ENCODE measurements around the gene TOP1. TPM values are rescaled to one million over a fixed set of nuclear protein-coding genes. Genes with fewer than 3 reads are reported as not detected.

The TOP1 gene
- polyA plus RNA-seq, 3 donors: 6.9 to 11.5 (median 11.5) TPM

DNA sequence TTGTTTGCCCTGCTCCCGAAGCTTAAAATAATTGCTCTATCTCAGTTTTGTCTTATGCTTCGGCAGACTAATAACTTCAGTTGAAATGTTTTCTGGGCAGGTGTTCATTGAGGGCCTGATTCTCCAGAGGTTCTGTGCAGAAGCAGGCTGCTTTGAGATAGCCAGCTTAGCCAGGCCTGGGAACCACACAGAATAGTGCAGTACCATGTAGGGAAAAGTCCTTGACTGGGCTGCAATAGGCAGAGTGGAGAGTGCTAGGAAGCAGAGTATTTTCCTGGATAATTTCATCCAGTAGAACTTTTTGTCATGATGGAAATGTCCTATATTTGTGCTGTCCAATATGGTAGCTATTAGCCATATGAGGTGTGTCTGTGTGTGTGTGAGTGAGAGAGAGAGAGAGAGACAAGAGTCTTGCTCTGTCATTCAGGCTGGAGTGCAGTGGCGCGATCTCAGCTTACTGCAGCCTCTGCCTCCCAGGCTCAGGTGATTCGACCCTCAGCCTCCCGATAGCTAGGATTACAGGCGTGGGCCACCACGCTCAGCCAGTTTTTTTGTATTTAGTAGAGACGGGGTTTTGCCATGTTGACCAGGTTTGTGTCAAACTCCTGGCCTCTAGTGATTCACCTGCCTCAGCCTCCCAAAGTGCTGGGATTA, 15.9 kb downstream of the TOP1 start:
- Mint-ChIP-seq H3K4me3 (no peak overlapping the region), H3K27ac (peak overlapping the region in 1 of 7 donors; percentile 42), H3K36me3 (peaks cover 22% of the 10 kb centered on the region in 2 donors), H3K9me3 (no peaks in the 10 kb centered on the region), H3K27me3 (ENCODE audit: low read depth in 3 of 3) (peaks cover 0 to 2% (median 0%) of the 10 kb centered on the region in 3 donors), H3K4me1 (peaks cover 56% of the 10 kb centered on the region)
- no peak overlapping the region for H3K27ac ChIP-seq (ENCODE audit: low read depth in 1 of 2, low read length in 2 of 2)
- DNase-seq: no peak
- no peaks in the 10 kb centered on the region for H3K27me3 ChIP-seq (ENCODE audit: control insufficient read depth in 2 of 2, insufficient read depth in 2 of 2, low read length in 2 of 2)
- intact Hi-C loops (cut with micrococcal nuclease): loop anchor here in 1 of 2 donors (5.0 kb wide), 1 partner anchor 52 kb away; no protein-coding TSS in a partner anchor
- peaks cover 99% of the 10 kb centered on the region for H4K20me1 ChIP-seq (ENCODE audit: insufficient read depth, low read length)
- no peak overlapping the region for H3K4me3 ChIP-seq (replicated peaks in 1 of 3; ENCODE audit: low read depth in 2 of 3, low read length in 3 of 3)
- H3K4me2 ChIP-seq (replicated peaks; ENCODE audit: extremely low read depth, low read length, poor library complexity, severe bottlenecking): no peak overlapping the region
- WGBS (ENCODE audit: insufficient coverage): 100% methylated on average over 7 of the region's 9 CpGs
- H3K36me3 ChIP-seq (replicated peaks in 1 of 2; ENCODE audit: control insufficient read depth in 1 of 2, insufficient read depth in 2 of 2, low read length in 2 of 2): peaks cover 4 to 10% of the 10 kb centered on the region in 2 donors
- no peaks in the 10 kb centered on the region for H3K9me3 ChIP-seq (replicated peaks in 1 of 2; ENCODE audit: control insufficient read depth in 1 of 2, insufficient read depth in 1 of 2, low read length in 2 of 2)
- TF ChIP-seq, protein P1, sequence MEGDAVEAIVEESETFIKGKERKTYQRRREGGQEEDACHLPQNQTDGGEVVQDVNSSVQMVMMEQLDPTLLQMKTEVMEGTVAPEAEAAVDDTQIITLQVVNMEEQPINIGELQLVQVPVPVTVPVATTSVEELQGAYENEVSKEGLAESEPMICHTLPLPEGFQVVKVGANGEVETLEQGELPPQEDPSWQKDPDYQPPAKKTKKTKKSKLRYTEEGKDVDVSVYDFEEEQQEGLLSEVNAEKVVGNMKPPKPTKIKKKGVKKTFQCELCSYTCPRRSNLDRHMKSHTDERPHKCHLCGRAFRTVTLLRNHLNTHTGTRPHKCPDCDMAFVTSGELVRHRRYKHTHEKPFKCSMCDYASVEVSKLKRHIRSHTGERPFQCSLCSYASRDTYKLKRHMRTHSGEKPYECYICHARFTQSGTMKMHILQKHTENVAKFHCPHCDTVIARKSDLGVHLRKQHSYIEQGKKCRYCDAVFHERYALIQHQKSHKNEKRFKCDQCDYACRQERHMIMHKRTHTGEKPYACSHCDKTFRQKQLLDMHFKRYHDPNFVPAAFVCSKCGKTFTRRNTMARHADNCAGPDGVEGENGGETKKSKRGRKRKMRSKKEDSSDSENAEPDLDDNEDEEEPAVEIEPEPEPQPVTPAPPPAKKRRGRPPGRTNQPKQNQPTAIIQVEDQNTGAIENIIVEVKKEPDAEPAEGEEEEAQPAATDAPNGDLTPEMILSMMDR (IDR thresholded peaks at IDR 0.05): no peak
- H3K79me2 ChIP-seq (ENCODE audit: insufficient read depth, low read length): peaks cover 100% of the 10 kb centered on the region
- no peak overlapping the region for H2AFZ ChIP-seq (ENCODE audit: insufficient read depth, low read depth, low read length, poor library complexity, severe bottlenecking)
- H3K4me1 ChIP-seq (ENCODE audit: control insufficient read depth in 1 of 2, insufficient read depth in 2 of 2, low read length in 2 of 2): peaks cover 25 to 37% of the 10 kb centered on the region in 2 donors
- no peak overlapping the region for H3K9ac ChIP-seq (ENCODE audit: insufficient read depth, low read length, poor library complexity, severe bottlenecking)

DNA sequence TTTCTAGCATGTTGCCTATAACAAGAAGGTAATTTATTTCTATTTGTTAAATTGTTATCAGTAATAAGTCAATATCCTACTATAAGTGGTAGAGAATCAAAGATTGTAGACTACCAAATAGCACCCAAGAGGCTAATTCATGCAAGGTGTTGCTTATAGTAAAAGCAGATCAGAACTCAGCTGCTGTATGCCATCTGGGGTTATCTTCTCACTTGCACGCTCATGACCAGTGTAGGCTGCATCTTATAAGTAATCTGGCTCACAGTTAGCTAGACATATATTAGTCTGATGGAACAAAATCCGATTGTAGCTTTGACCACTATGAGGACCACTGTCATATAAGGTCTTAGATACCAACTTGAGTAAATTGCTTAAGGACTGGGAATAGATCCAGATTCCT, 17.0 kb downstream of the TOP1 start:
- H3K27ac Mint-ChIP-seq: no peak overlapping the region
- no peaks in the 10 kb centered on the region for H3K27me3 ChIP-seq (ENCODE audit: control insufficient read depth in 2 of 2, insufficient read depth in 2 of 2, low read length in 2 of 2)
- no peak for DNase-seq
- no peak overlapping the region for H3K4me3 Mint-ChIP-seq
- H3K79me2 ChIP-seq (ENCODE audit: insufficient read depth, low read length): peaks cover 100% of the 10 kb centered on the region
- H3K4me1 ChIP-seq (ENCODE audit: control insufficient read depth in 1 of 2, insufficient read depth in 2 of 2, low read length in 2 of 2): peaks cover 36 to 48% of the 10 kb centered on the region in 2 donors
- peaks cover 62% of the 10 kb centered on the region for H3K4me1 Mint-ChIP-seq
- peaks cover 4 to 10% of the 10 kb centered on the region in 2 donors for H3K36me3 ChIP-seq (replicated peaks in 1 of 2; ENCODE audit: control insufficient read depth in 1 of 2, insufficient read depth in 2 of 2, low read length in 2 of 2)
- no peak overlapping the region for H2AFZ ChIP-seq (ENCODE audit: insufficient read depth, low read depth, low read length, poor library complexity, severe bottlenecking)
- whole genome bisulfite sequencing (ENCODE audit: insufficient coverage): no CpG with 5 or more reads among the region's 2 CpGs
- H3K4me2 ChIP-seq (replicated peaks; ENCODE audit: extremely low read depth, low read length, poor library complexity, severe bottlenecking): no peak overlapping the region
- H3K9ac ChIP-seq (ENCODE audit: insufficient read depth, low read length, poor library complexity, severe bottlenecking): no peak overlapping the region
- H4K20me1 ChIP-seq (ENCODE audit: insufficient read depth, low read length): peaks cover 99% of the 10 kb centered on the region
- no peak overlapping the region for H3K4me3 ChIP-seq (replicated peaks in 1 of 3; ENCODE audit: low read depth in 2 of 3, low read length in 3 of 3)
- H3K27me3 Mint-ChIP-seq (ENCODE audit: low read depth in 3 of 3): peaks cover 0 to 2% (median 0%) of the 10 kb centered on the region in 3 donors
- H3K9me3 Mint-ChIP-seq: no peaks in the 10 kb centered on the region
- TF ChIP-seq, protein P1 (IDR thresholded peaks at IDR 0.05): no peak
- H3K9me3 ChIP-seq (replicated peaks in 1 of 2; ENCODE audit: control insufficient read depth in 1 of 2, insufficient read depth in 1 of 2, low read length in 2 of 2): no peaks in the 10 kb centered on the region
- intact Hi-C loops (cut with micrococcal nuclease): loop anchor here in 1 of 2 donors (5.0 kb wide), 1 partner anchor 53 kb away; no protein-coding TSS in a partner anchor
- peaks cover 22% of the 10 kb centered on the region in 2 donors for H3K36me3 Mint-ChIP-seq
- H3K27ac ChIP-seq (ENCODE audit: low read depth in 1 of 2, low read length in 2 of 2): no peak overlapping the region

Measured in CD14-positive monocyte (primary cell).